ENCODE results near the gene OR4E2. TPM values are rescaled to one million over a fixed set of nuclear protein-coding genes. Genes with fewer than 3 reads are reported as not detected.
"Not testable (repeated sequence)": the region's sequence is repeated elsewhere in the genome, so short reads cannot be mapped to it uniquely, and the experiment has no call there.

OR4E2 gene
- total RNA-seq, 2 donors from 2014 or later: not detected

GRCh38 chr14:21680072-21680471, 26.4 kb downstream of the OR4E2 start:
- intact Hi-C loops (cut with DNase I): no loop called here
- DNase-seq: no peak
- no peak for ATAC-seq

GRCh38 chr14:21686468-21686867, 32.8 kb downstream of the OR4E2 start:
- intact Hi-C loops (cut with DNase I): no loop called here
- no peak for DNase-seq
- ATAC-seq: no peak

GRCh38 chr14:21694425-21694824, 40.8 kb downstream of the OR4E2 start:
- no peak for ATAC-seq
- intact Hi-C loops (cut with DNase I): no loop called here

GRCh38 chr14:21697662-21698061, 44.0 kb downstream of the OR4E2 start:
- DNase-seq; ATAC-seq; intact Hi-C loops (cut with DNase I): not testable (repeated sequence)

More at GRCh38 chr14:21694425-21694824, 40.8 kb downstream of the OR4E2 start:
- DNase-seq: no peak

GRCh38 chr14:21698538-21698937, 44.9 kb downstream of the OR4E2 start:
- intact Hi-C loops (cut with DNase I); DNase-seq; ATAC-seq: not testable (repeated sequence)

GRCh38 chr14:21699551-21699950, 45.9 kb downstream of the OR4E2 start:
- no peak for DNase-seq
- intact Hi-C loops (cut with DNase I): no loop called here
- ATAC-seq: no peak

- DNase-seq (no peak), ATAC-seq (no peak)
- intact Hi-C loops (cut with DNase I): no loop called here
Observed at GRCh38 chr14:21702316-21702715, 48.7 kb downstream of the OR4E2 start.

- ATAC-seq (no peak), DNase-seq (no peak)
- intact Hi-C loops (cut with DNase I): no loop called here
Observed at GRCh38 chr14:21703357-21704326, 50.0 kb downstream of the OR4E2 start.

- DNase-seq (no peak), ATAC-seq (no peak)
- intact Hi-C loops (cut with DNase I): no loop called here
Observed at GRCh38 chr14:21704338-21704737, 50.7 kb downstream of the OR4E2 start.

GRCh38 chr14:21711360-21711961, 57.8 kb downstream of the OR4E2 start:
- ATAC-seq: no peak
- intact Hi-C loops (cut with DNase I): no loop called here
- DNase-seq: no peak

GRCh38 chr14:21712036-21712435, 58.4 kb downstream of the OR4E2 start:
- ATAC-seq (no peak), DNase-seq (no peak)
- intact Hi-C loops (cut with DNase I): no loop called here

- intact Hi-C loops (cut with DNase I): no loop called here
- ATAC-seq: no peak
Observed at GRCh38 chr14:21714318-21714929, 60.8 kb downstream of the OR4E2 start.

More at GRCh38 chr14:21714318-21714929, 60.8 kb downstream of the OR4E2 start:
- no peak for DNase-seq

Other genes with a start within 250 kb of the OR4E2 start
- 10 to 100 TPM; 36.5 to 38.8 TPM for gene CHD8, start 197.7 kb upstream of the OR4E2 start, total RNA-seq
- gene RAB2B, start 176.9 kb upstream of the OR4E2 start, total RNA-seq: 10 to 100 TPM; 19.1 to 19.7 TPM
- gene TOX4, start 176.6 kb upstream of the OR4E2 start, total RNA-seq: 10 to 100 TPM; 63.8 to 65.1 TPM
- gene METTL3, start 142.5 kb upstream of the OR4E2 start, total RNA-seq: 10 to 100 TPM; 25.1 to 26.8 TPM
- 1 to 10 TPM; 3.3 to 5.9 TPM for gene SALL2, start 127.5 kb upstream of the OR4E2 start, total RNA-seq
- gene OR10G3, start 73.8 kb upstream of the OR4E2 start, total RNA-seq: not detected
- gene OR10G2, start 18.9 kb upstream of the OR4E2 start, total RNA-seq: not detected
- gene OR4E1, start 20.0 kb downstream of the OR4E2 start, total RNA-seq: not detected

Measured in left cardiac atrium (tissue), 4 donors.